GM18505 (cell line): Measurements from ENCODE around the gene LRP1-AS.

ENCODE experiments used
- ATAC-seq: cut with Tn5 transposase; IDR thresholded peaks from one replicate; pipeline ENCODE4 v1.9.1; 2021; ENCODE audit not compliant: unreplicated experiment
- POLR2A ChIP-seq: IDR thresholded peaks from 4 replicates; pipeline ENCODE4 v1.6.1; 2011; ENCODE audit warnings: borderline replicate concordance; ENCODE audit not compliant: insufficient read depth, insufficient read length; ENCODE audit errors: extremely low read depth

Gene LRP1-AS

GRCh38 chr12:57164454-57164853, 17.0 kb upstream of the LRP1-AS start:
- ATAC-seq: no peak
- TF ChIP-seq POLR2A: no peak

GRCh38 chr12:57162553-57163125, 15.2 kb upstream of the LRP1-AS start:
- TF ChIP-seq POLR2A: no peak
- no peak for ATAC-seq

GRCh38 chr12:57161491-57161890, 14.1 kb upstream of the LRP1-AS start:
- TF ChIP-seq POLR2A: no peak
- no peak for ATAC-seq

- ATAC-seq: no peak
- no peak for TF ChIP-seq POLR2A
These were observed 13.3 kb upstream of the LRP1-AS start for GRCh38 chr12:57160741-57161140.

GRCh38 chr12:57160040-57160439, 12.6 kb upstream of the LRP1-AS start:
- ATAC-seq: no peak
- no peak for TF ChIP-seq POLR2A

- no peak for ATAC-seq
These were observed 11.9 kb upstream of the LRP1-AS start for GRCh38 chr12:57159311-57159710.

GRCh38 chr12:57158665-57159064, 11.2 kb upstream of the LRP1-AS start:
- ATAC-seq: no peak
- no peak for TF ChIP-seq POLR2A

More at GRCh38 chr12:57159311-57159710, 11.9 kb upstream of the LRP1-AS start:
- TF ChIP-seq POLR2A: no peak

GRCh38 chr12:57158186-57158585, 10.8 kb upstream of the LRP1-AS start:
- no peak for ATAC-seq
- no peak for TF ChIP-seq POLR2A

GRCh38 chr12:57157588-57158173, 10.3 kb upstream of the LRP1-AS start:
- no peak for ATAC-seq
- no peak for TF ChIP-seq POLR2A

- no peak for ATAC-seq
- no peak for TF ChIP-seq POLR2A
These were observed 9.4 kb upstream of the LRP1-AS start for GRCh38 chr12:57156701-57157403.

GRCh38 chr12:57154804-57155434, 7.5 kb upstream of the LRP1-AS start:
- ATAC-seq: no peak
- TF ChIP-seq POLR2A: no peak

GRCh38 chr12:57154076-57154475, 6.7 kb upstream of the LRP1-AS start:
- ATAC-seq: no peak
- no peak for TF ChIP-seq POLR2A

GRCh38 chr12:57153415-57153997, 6.1 kb upstream of the LRP1-AS start:
- no peak for TF ChIP-seq POLR2A
- no peak for ATAC-seq
